ENCODE measurements around the gene EGFR.

- TF ChIP-seq CTCF (IDR thresholded peaks at IDR 0.05) (no peak), EP300 (IDR thresholded peaks at IDR 0.05) (no peak)
Observed at GRCh38 chr7:55251313-55251712, 232.5 kb downstream of the EGFR start.

Measured in sigmoid colon (tissue), 4 donors.